GM19452 (cell line): ENCODE measurements around the gene ZER1.
"Not testable (repeated sequence)": the region's sequence is repeated elsewhere in the genome, so short reads cannot be mapped to it uniquely, and the experiment has no call there.

Experiments used
- ATAC-seq: cut with Tn5 transposase; IDR thresholded peaks from one replicate; pipeline ENCODE4 v1.9.1; 2021; ENCODE audit not compliant: unreplicated experiment

ZER1 gene

GRCh38 chr9:128696923-128697707 lies 74.6 kb downstream of the ZER1 start:
- no peak for ATAC-seq

GRCh38 chr9:128694344-128694743 lies 77.4 kb downstream of the ZER1 start:
- ATAC-seq, result no peak

- ATAC-seq, result not testable (repeated sequence)
Measured at GRCh38 chr9:128693738-128694137, 78.0 kb downstream of the ZER1 start.

- no peak for ATAC-seq
Measured at GRCh38 chr9:128690684-128691034, 81.1 kb downstream of the ZER1 start.

GRCh38 chr9:128689820-128690683 lies 81.7 kb downstream of the ZER1 start:
- ATAC-seq, result no peak

- ATAC-seq, result peak; percentile 18
Measured at GRCh38 chr9:128689293-128689774, 82.4 kb downstream of the ZER1 start.

- ATAC-seq, result peak; percentile 68
Measured at GRCh38 chr9:128688501-128689292, 83.0 kb downstream of the ZER1 start, which contains the start of gene SET. TSS of gene SET (plus strand) at chr9:128689222. CDS start at chr9:128689583, 361 bp downstream.

- ATAC-seq, result no peak
Measured at GRCh38 chr9:128687453-128687852, 84.3 kb downstream of the ZER1 start.

- no peak for ATAC-seq
Measured at GRCh38 chr9:128685636-128686489, 85.9 kb downstream of the ZER1 start.

- ATAC-seq, result no peak
Measured at GRCh38 chr9:128684325-128685199, 87.2 kb downstream of the ZER1 start.

GRCh38 chr9:128684065-128684324 lies 87.7 kb downstream of the ZER1 start:
- no peak for ATAC-seq

- no peak for ATAC-seq
Measured at GRCh38 chr9:128683340-128684064, 88.2 kb downstream of the ZER1 start.
